ENCODE results near the gene GUCA2A. TPM values are rescaled to one million over a fixed set of nuclear protein-coding genes. Genes with fewer than 3 reads are reported as not detected.

GUCA2A gene
- total RNA-seq, 1 donor from 2014 or later: not detected

GRCh38 chr1:42155362-42155761 lies 9.2 kb downstream of the GUCA2A start:
- DNase-seq (ENCODE audit: low read depth): no peak

- no peak for DNase-seq (ENCODE audit: low read depth)
Observed at GRCh38 chr1:42154685-42155084, 9.9 kb downstream of the GUCA2A start.

GRCh38 chr1:42153624-42154023 lies 10.9 kb downstream of the GUCA2A start:
- DNase-seq (ENCODE audit: low read depth): no peak

GRCh38 chr1:42152907-42153600 lies 11.5 kb downstream of the GUCA2A start, which contains the start of gene GUCA2B:
Gene GUCA2B (plus strand): TSS chr1:42153410. CDS start chr1:42153451, 41 bp downstream.
- no peak for DNase-seq (ENCODE audit: low read depth)

- no peak for DNase-seq (ENCODE audit: low read depth)
Observed at GRCh38 chr1:42152119-42152518, 12.4 kb downstream of the GUCA2A start.

GRCh38 chr1:42150651-42151050 lies 13.9 kb downstream of the GUCA2A start:
- DNase-seq (ENCODE audit: low read depth): no peak

- no peak for DNase-seq (ENCODE audit: low read depth)
Observed at GRCh38 chr1:42148166-42148565, 16.4 kb downstream of the GUCA2A start.

- DNase-seq (ENCODE audit: low read depth): peak; percentile 59
Observed at GRCh38 chr1:42146626-42147320, 17.8 kb downstream of the GUCA2A start.

- DNase-seq (ENCODE audit: low read depth): no peak
Observed at GRCh38 chr1:42145764-42146625, 18.6 kb downstream of the GUCA2A start.

GRCh38 chr1:42145389-42145716 lies 19.2 kb downstream of the GUCA2A start:
- DNase-seq (ENCODE audit: low read depth): no peak

- peak; percentile 3 for DNase-seq (ENCODE audit: low read depth)
Observed at GRCh38 chr1:42144711-42145388, 19.7 kb downstream of the GUCA2A start.

GRCh38 chr1:42143896-42144710 lies 20.4 kb downstream of the GUCA2A start:
- DNase-seq (ENCODE audit: low read depth): peak; percentile 57

GRCh38 chr1:42142894-42143675 lies 21.5 kb downstream of the GUCA2A start:
- DNase-seq (ENCODE audit: low read depth): peak; percentile 8

- no peak for DNase-seq (ENCODE audit: low read depth)
Observed at GRCh38 chr1:42141978-42142377, 22.6 kb downstream of the GUCA2A start.

- no peak for DNase-seq (ENCODE audit: low read depth)
Observed at GRCh38 chr1:42140191-42140590, 24.4 kb downstream of the GUCA2A start.

GRCh38 chr1:42139444-42139843 lies 25.1 kb downstream of the GUCA2A start:
- no peak for DNase-seq (ENCODE audit: low read depth)

- DNase-seq (ENCODE audit: low read depth): no peak
Observed at GRCh38 chr1:42138586-42138985, 26.0 kb downstream of the GUCA2A start.

- DNase-seq (ENCODE audit: low read depth): no peak
Observed at GRCh38 chr1:42137766-42138165, 26.8 kb downstream of the GUCA2A start.

- no peak for DNase-seq (ENCODE audit: low read depth)
Observed at GRCh38 chr1:42136466-42136865, 28.1 kb downstream of the GUCA2A start.

GRCh38 chr1:42135426-42135825 lies 29.1 kb downstream of the GUCA2A start:
- DNase-seq (ENCODE audit: low read depth): no peak

Data from myocyte (in vitro differentiated cells).